HUES48 (cell line): ENCODE measurements around the gene HOXA13.

Source experiments
- H3K27ac ChIP-seq: one replicate; pipeline ENCODE4 v1.7.0; 2013; ENCODE audit warnings: low read depth, low read length, inconsistent platforms
- H3K27me3 ChIP-seq: 2 replicates; pipeline ENCODE4 v1.6.1; 2013; ENCODE audit warnings: mild to moderate bottlenecking, low read length; ENCODE audit not compliant: control insufficient read depth, insufficient read depth
- H3K36me3 ChIP-seq: 2 replicates; pipeline ENCODE4 v1.6.1; 2013; ENCODE audit warnings: low read length; ENCODE audit not compliant: control insufficient read depth, insufficient read depth
- H3K4me1 ChIP-seq: 2 replicates; pipeline ENCODE4 v1.6.1; 2013; ENCODE audit warnings: mild to moderate bottlenecking, low read length; ENCODE audit not compliant: control insufficient read depth, insufficient read depth
- H3K4me3 ChIP-seq: 2 replicates; pipeline ENCODE4 v1.5.1; 2013; ENCODE audit warnings: mild to moderate bottlenecking, low read depth, low read length
- H3K9ac ChIP-seq: 2 replicates; pipeline ENCODE4 v1.6.1; 2013; ENCODE audit warnings: mild to moderate bottlenecking, low read depth, low read length, moderate library complexity
- H3K9me3 ChIP-seq: 2 replicates; pipeline ENCODE4 v1.6.1; 2013; ENCODE audit warnings: low read length; ENCODE audit not compliant: control insufficient read depth, insufficient read depth

HOXA13 gene

GRCh38 chr7:27196287-27196767 lies 3.6 kb downstream of the HOXA13 start:
- no peak overlapping the region for H3K27ac ChIP-seq

GRCh38 chr7:27194686-27195379 lies 5.1 kb downstream of the HOXA13 start:
- no peak overlapping the region for H3K9ac ChIP-seq
- H3K27ac ChIP-seq = no peak overlapping the region

More at GRCh38 chr7:27196287-27196767, 3.6 kb downstream of the HOXA13 start:
- no peak overlapping the region for H3K4me3 ChIP-seq
- peaks cover 9% of the 10 kb centered on the region; the same call in 1 of the 2 replicates for H3K4me1 ChIP-seq
- peaks cover 100% of the 10 kb centered on the region for H3K27me3 ChIP-seq
- no peaks in the 10 kb centered on the region for H3K9me3 ChIP-seq
- H3K36me3 ChIP-seq = no peaks in the 10 kb centered on the region
- no peak overlapping the region for H3K9ac ChIP-seq

GRCh38 chr7:27194002-27194352 lies 5.9 kb downstream of the HOXA13 start:
- Histone ChIP-seq H3K9me3 (no peaks in the 10 kb centered on the region), H3K4me3 (no peak overlapping the region), H3K36me3 (no peaks in the 10 kb centered on the region), H3K9ac (no peak overlapping the region), H3K27ac (no peak overlapping the region), H3K4me1 (peaks cover 8% of the 10 kb centered on the region; the same call in 1 of the 2 replicates), H3K27me3 (peaks cover 100% of the 10 kb centered on the region)

More at GRCh38 chr7:27194686-27195379, 5.1 kb downstream of the HOXA13 start:
- H3K27me3 ChIP-seq = peaks cover 100% of the 10 kb centered on the region
- H3K4me1 ChIP-seq = peaks cover 9% of the 10 kb centered on the region; the same call in 1 of the 2 replicates
- no peaks in the 10 kb centered on the region for H3K36me3 ChIP-seq
- no peaks in the 10 kb centered on the region for H3K9me3 ChIP-seq
- H3K4me3 ChIP-seq = no peak overlapping the region

GRCh38 chr7:27193335-27194001 lies 6.4 kb downstream of the HOXA13 start:
- Histone ChIP-seq H3K4me3 (no peak overlapping the region), H3K9ac (no peak overlapping the region), H3K4me1 (peaks cover 9% of the 10 kb centered on the region; the same call in 1 of the 2 replicates), H3K9me3 (no peaks in the 10 kb centered on the region), H3K27ac (no peak overlapping the region), H3K27me3 (peaks cover 100% of the 10 kb centered on the region), H3K36me3 (no peaks in the 10 kb centered on the region)

- H3K27me3 ChIP-seq = peaks cover 100% of the 10 kb centered on the region
- no peaks in the 10 kb centered on the region for H3K36me3 ChIP-seq
- H3K9ac ChIP-seq = no peak overlapping the region
- no peak overlapping the region for H3K27ac ChIP-seq
- H3K4me1 ChIP-seq = peaks cover 15% of the 10 kb centered on the region
- no peaks in the 10 kb centered on the region for H3K9me3 ChIP-seq
- no peak overlapping the region for H3K4me3 ChIP-seq
Observed at GRCh38 chr7:27192546-27193334, 7.2 kb downstream of the HOXA13 start.

GRCh38 chr7:27191833-27192545 lies 7.9 kb downstream of the HOXA13 start:
- Histone ChIP-seq H3K36me3 (no peaks in the 10 kb centered on the region), H3K4me1 (peaks cover 22% of the 10 kb centered on the region), H3K9me3 (no peaks in the 10 kb centered on the region), H3K27me3 (peaks cover 100% of the 10 kb centered on the region), H3K27ac (no peak overlapping the region), H3K9ac (no peak overlapping the region), H3K4me3 (no peak overlapping the region)

- Histone ChIP-seq H3K36me3 (no peaks in the 10 kb centered on the region), H3K4me3 (no peak overlapping the region), H3K9me3 (no peaks in the 10 kb centered on the region), H3K27ac (no peak overlapping the region), H3K9ac (no peak overlapping the region), H3K27me3 (peaks cover 100% of the 10 kb centered on the region), H3K4me1 (peaks cover 29% of the 10 kb centered on the region)
Observed at GRCh38 chr7:27191161-27191731, 8.6 kb downstream of the HOXA13 start.

GRCh38 chr7:27189997-27190748 lies 9.7 kb downstream of the HOXA13 start:
- no peaks in the 10 kb centered on the region for H3K9me3 ChIP-seq
- peaks cover 100% of the 10 kb centered on the region for H3K27me3 ChIP-seq
- H3K36me3 ChIP-seq = no peaks in the 10 kb centered on the region
- no peak overlapping the region for H3K9ac ChIP-seq
- no peak overlapping the region for H3K4me3 ChIP-seq
- peaks cover 39% of the 10 kb centered on the region for H3K4me1 ChIP-seq
- no peak overlapping the region for H3K27ac ChIP-seq

GRCh38 chr7:27189295-27189996 lies 10.4 kb downstream of the HOXA13 start:
- no peak overlapping the region for H3K4me3 ChIP-seq
- peaks cover 39% of the 10 kb centered on the region for H3K4me1 ChIP-seq
- H3K27ac ChIP-seq = no peak overlapping the region
- peaks cover 100% of the 10 kb centered on the region for H3K27me3 ChIP-seq
- no peaks in the 10 kb centered on the region for H3K36me3 ChIP-seq
- H3K9me3 ChIP-seq = no peaks in the 10 kb centered on the region
- no peak overlapping the region for H3K9ac ChIP-seq
